Parathyroid adenoma (tissue), 2 donors: Measurements from ENCODE around the gene MAGI3.

Experiments
- H2AFZ ChIP-seq: fragments of 300-600 bp; sonication (generic); one replicate; pipeline ENCODE4 v1.7.0; 2017; ENCODE audit warnings: antibody characterized with exemption, mild to moderate bottlenecking
- H3K27ac ChIP-seq: fragments of 300-600 bp; sonication (generic); one replicate; pipeline ENCODE4 v1.7.0; 2017
- H3K27me3 ChIP-seq: fragments of 300-600 bp; sonication (generic); one replicate; pipeline ENCODE4 v1.7.0; 2017; ENCODE audit warnings: low read length; ENCODE audit not compliant: control insufficient read depth, insufficient read depth
- H3K36me3 ChIP-seq: fragments of 300-600 bp; sonication (generic); one replicate; pipeline ENCODE4 v1.7.0; 2017; ENCODE audit warnings: low read length; ENCODE audit not compliant: control insufficient read depth, insufficient read depth
- H3K4me1 ChIP-seq: fragments of 300-600 bp; sonication (generic); one replicate; pipeline ENCODE4 v1.7.0; 2017; ENCODE audit warnings: control low read depth
- H3K4me2 ChIP-seq: fragments of 300-600 bp; sonication (generic); one replicate; pipeline ENCODE4 v1.7.0; 2017; ENCODE audit warnings: low read length
- H3K4me3 ChIP-seq: fragments of 300-600 bp; sonication (generic); one replicate; pipeline ENCODE4 v1.7.0; 2017; ENCODE audit warnings: low read depth, low read length
- H3K79me2 ChIP-seq: fragments of 300-600 bp; sonication (generic); one replicate; pipeline ENCODE4 v1.7.0; 2017; ENCODE audit warnings: control low read depth
- H3K9ac ChIP-seq: fragments of 300-600 bp; sonication (generic); one replicate; pipeline ENCODE4 v1.7.0; 2017; ENCODE audit warnings: mild to moderate bottlenecking
- H3K9me3 ChIP-seq: fragments of 300-600 bp; sonication (generic); one replicate; pipeline ENCODE4 v1.7.0; 2017; ENCODE audit warnings: low read length; ENCODE audit not compliant: control insufficient read depth
- CTCF ChIP-seq: fragments of 300-600 bp; sonication (generic); IDR thresholded peaks from one replicate; pipeline ENCODE4 v1.7.0; 2017; ENCODE audit warnings: antibody characterized with exemption, mild to moderate bottlenecking
- donor health status: primary hyperparathyroidism.

Gene MAGI3

GRCh38 chr1:113391649-113392271 lies 1.4 kb downstream of the MAGI3 start:
- H3K9me3 ChIP-seq, result no peaks in the 10 kb centered on the region
- no peak for TF ChIP-seq CTCF
- H3K79me2 ChIP-seq, result no peaks in the 10 kb centered on the region
- no peaks in the 10 kb centered on the region for H3K27me3 ChIP-seq
- H2AFZ ChIP-seq, result peak overlapping the region; percentile 95
- H3K4me3 ChIP-seq, result peak overlapping the region; percentile 76
- no peaks in the 10 kb centered on the region for H3K36me3 ChIP-seq
- peak overlapping the region; percentile 5 for H3K27ac ChIP-seq
- H3K9ac ChIP-seq, result no peak overlapping the region
- no peaks in the 10 kb centered on the region for H3K4me1 ChIP-seq
- peak overlapping the region; percentile 93 for H3K4me2 ChIP-seq

- no peaks in the 10 kb centered on the region for H3K79me2 ChIP-seq
- H3K9me3 ChIP-seq, result no peaks in the 10 kb centered on the region
- no peak for TF ChIP-seq CTCF
- no peak overlapping the region for H2AFZ ChIP-seq
- no peak overlapping the region for H3K9ac ChIP-seq
- H3K36me3 ChIP-seq, result no peaks in the 10 kb centered on the region
- no peaks in the 10 kb centered on the region for H3K4me1 ChIP-seq
- no peak overlapping the region for H3K4me2 ChIP-seq
- no peaks in the 10 kb centered on the region for H3K27me3 ChIP-seq
- H3K27ac ChIP-seq, result no peak overlapping the region
- H3K4me3 ChIP-seq, result no peak overlapping the region
Observed at GRCh38 chr1:113392541-113393128, 2.3 kb downstream of the MAGI3 start.

GRCh38 chr1:113394043-113394862 lies 3.9 kb downstream of the MAGI3 start:
- Histone ChIP-seq H3K4me1 (no peaks in the 10 kb centered on the region), H3K9me3 (no peaks in the 10 kb centered on the region), H3K4me2 (no peak overlapping the region), H3K9ac (no peak overlapping the region), H3K4me3 (no peak overlapping the region), H3K27ac (no peak overlapping the region), H3K36me3 (no peaks in the 10 kb centered on the region), H3K27me3 (no peaks in the 10 kb centered on the region), H3K79me2 (no peaks in the 10 kb centered on the region), H2AFZ (no peak overlapping the region)
- no peak for TF ChIP-seq CTCF

- no peak overlapping the region for H2AFZ ChIP-seq
- H3K79me2 ChIP-seq, result no peaks in the 10 kb centered on the region
- H3K4me3 ChIP-seq, result no peak overlapping the region
- H3K27ac ChIP-seq, result no peak overlapping the region
- H3K4me2 ChIP-seq, result no peak overlapping the region
- TF ChIP-seq CTCF, result no peak
- H3K9me3 ChIP-seq, result no peaks in the 10 kb centered on the region
- no peaks in the 10 kb centered on the region for H3K36me3 ChIP-seq
- H3K9ac ChIP-seq, result no peak overlapping the region
- H3K4me1 ChIP-seq, result no peaks in the 10 kb centered on the region
- no peaks in the 10 kb centered on the region for H3K27me3 ChIP-seq
Observed at GRCh38 chr1:113394863-113395259, 4.5 kb downstream of the MAGI3 start.
